Right atrium auricular region (tissue), 2 donors: Measurements from ENCODE around the gene RPUSD1. TPM values are rescaled to one million over a fixed set of nuclear protein-coding genes. Genes with fewer than 3 reads are reported as not detected.

Source experiments
- DNase-seq: peaks from one replicate; pipeline ENCODE4 v3.0.0-alpha.2; 2019; ENCODE audit warnings: low spot score
- H3K27ac ChIP-seq, 2 donors: fragments of 200-600 bp; sonication (generic); 1 replicate in 1 of 2; 2 replicates in 1 of 2; pipeline ENCODE4 v1.5.1; 2016 to 2019
- H3K27me3 ChIP-seq, 2 donors: fragments of 200-600 bp; sonication (generic); one replicate each; pipeline versions ENCODE4 v1.5.1 to v1.6.0; 2017 to 2019
- H3K36me3 ChIP-seq: fragments of 200-600 bp; sonication (generic); one replicate; pipeline ENCODE4 v1.5.1; 2016
- H3K4me1 ChIP-seq, 2 donors: fragments of 200-600 bp; sonication (generic); one replicate each; pipeline versions ENCODE4 v1.5.1 to v1.6.0; 2017 to 2019
- H3K4me3 ChIP-seq, 2 donors: fragments of 200-600 bp; sonication (generic); 1 replicate in 1 of 2; 2 replicates in 1 of 2; pipeline ENCODE4 v1.5.1; 2017 to 2019; ENCODE audit warnings: mild to moderate bottlenecking in 1 of 2, moderate library complexity in 1 of 2
- H3K9me3 ChIP-seq, 2 donors: fragments of 200-600 bp; sonication (generic); one replicate each; pipeline ENCODE4 v1.5.1; 2019
- CTCF ChIP-seq, 2 donors: fragments of 200-600 bp; sonication (generic); IDR thresholded peaks; one replicate each; pipeline ENCODE4 v1.5.1; 2019; ENCODE audit warnings: antibody characterized with exemption in 2 of 2
- total RNA-seq, 2 donors: library from RNA; depleted of rRNA; stranded (reverse); fragments of >200 nt; gene quantifications; one replicate each; pipeline ENCODE4 v1.1.0, GENCODE V29; 2016

The RPUSD1 gene
- total RNA-seq, 2 donors from 2014 or later = 11.4 to 13.2 TPM

GRCh38 chr16:781346-782010 is 6.7 kb downstream of the RPUSD1 start:
- DNase-seq = no peak

GRCh38 chr16:780296-780695 is 7.9 kb downstream of the RPUSD1 start:
- Histone ChIP-seq H3K9me3 (no peaks in the 10 kb centered on the region), H3K36me3 (no peaks in the 10 kb centered on the region), H3K27ac (no peak overlapping the region), H3K27me3 (no peaks in the 10 kb centered on the region), H3K4me1 (peaks cover 0 to 9% of the 10 kb centered on the region in 2 donors), H3K4me3 (no peak overlapping the region)
- no peak for TF ChIP-seq CTCF (IDR thresholded peaks at IDR 0.05)
- DNase-seq = no peak

More at GRCh38 chr16:781346-782010, 6.7 kb downstream of the RPUSD1 start:
- TF ChIP-seq CTCF (IDR thresholded peaks at IDR 0.05) = no peak
- peaks cover 0 to 9% of the 10 kb centered on the region in 2 donors for H3K4me1 ChIP-seq
- H3K4me3 ChIP-seq = no peak overlapping the region
- H3K27ac ChIP-seq = no peak overlapping the region
- H3K9me3 ChIP-seq = no peaks in the 10 kb centered on the region
- H3K27me3 ChIP-seq = no peaks in the 10 kb centered on the region
- peaks cover 7% of the 10 kb centered on the region for H3K36me3 ChIP-seq

- TF ChIP-seq CTCF (IDR thresholded peaks at IDR 0.05) = no peak
- H3K27ac ChIP-seq = no peak overlapping the region
- no peak overlapping the region for H3K4me3 ChIP-seq
- H3K27me3 ChIP-seq = no peaks in the 10 kb centered on the region
- no peaks in the 10 kb centered on the region for H3K36me3 ChIP-seq
- no peak for DNase-seq
- peaks cover 0 to 9% of the 10 kb centered on the region in 2 donors for H3K4me1 ChIP-seq
- H3K9me3 ChIP-seq = no peaks in the 10 kb centered on the region
These were observed 8.6 kb downstream of the RPUSD1 start for GRCh38 chr16:779561-779960.

DNA sequence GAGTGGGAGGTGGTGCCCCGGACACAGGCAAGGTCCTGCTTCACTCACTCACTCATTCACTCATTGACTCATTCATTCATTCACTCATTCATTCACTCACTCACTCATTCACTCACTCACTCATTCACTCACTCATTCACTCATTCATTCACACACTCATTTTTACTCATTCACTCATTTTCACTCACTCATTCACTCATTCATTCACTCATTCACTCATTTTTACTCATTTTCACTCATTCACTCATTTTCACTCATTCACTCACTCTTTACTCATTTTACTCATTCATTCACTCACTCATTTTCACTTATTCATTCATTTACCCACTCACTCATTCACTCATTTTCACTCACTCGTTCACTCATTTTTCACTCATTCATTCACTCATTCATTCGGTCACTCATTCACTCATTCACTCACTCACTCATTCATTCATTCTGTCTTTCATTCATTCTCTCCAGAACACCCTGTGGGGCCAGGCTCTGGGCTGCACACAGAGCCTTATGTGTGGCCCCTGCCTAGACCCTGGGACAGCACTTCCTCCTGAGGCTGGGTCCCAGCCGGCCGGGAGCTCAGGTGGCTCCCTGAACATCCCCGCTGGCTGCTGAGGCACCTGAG is 9.2 kb downstream of the RPUSD1 start:
- Histone ChIP-seq H3K9me3 (no peaks in the 10 kb centered on the region), H3K36me3 (no peaks in the 10 kb centered on the region), H3K27me3 (no peaks in the 10 kb centered on the region), H3K4me1 (peaks cover 0 to 8% of the 10 kb centered on the region in 2 donors), H3K27ac (no peak overlapping the region), H3K4me3 (no peak overlapping the region)
- DNase-seq = no peak
- no peak for TF ChIP-seq CTCF (IDR thresholded peaks at IDR 0.05)

DNA sequence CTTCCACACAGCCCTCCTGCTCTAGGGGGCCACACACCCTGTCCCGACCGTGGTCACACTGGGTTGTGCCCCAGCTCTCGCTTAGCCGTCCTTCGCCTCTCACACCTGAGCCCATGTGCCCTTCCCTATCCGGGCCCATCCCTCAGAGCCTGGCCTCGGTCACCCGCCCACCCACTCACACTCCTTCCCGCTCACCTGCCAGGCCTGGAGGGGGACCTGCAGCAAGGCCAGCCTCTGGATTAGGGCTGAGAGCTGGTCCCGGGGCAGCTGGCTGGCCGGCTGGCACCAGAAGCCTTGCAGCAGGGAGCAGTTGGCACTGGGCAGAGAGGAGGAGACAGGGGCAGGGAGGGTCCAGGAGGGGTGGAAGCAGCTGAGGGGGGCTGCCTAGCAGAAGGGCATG is 9.7 kb downstream of the RPUSD1 start:
- Histone ChIP-seq H3K27ac (no peak overlapping the region), H3K27me3 (no peaks in the 10 kb centered on the region), H3K36me3 (no peaks in the 10 kb centered on the region), H3K4me1 (peaks cover 0 to 2% of the 10 kb centered on the region in 2 donors), H3K9me3 (no peaks in the 10 kb centered on the region), H3K4me3 (no peak overlapping the region)
- DNase-seq = no peak
- no peak for TF ChIP-seq CTCF (IDR thresholded peaks at IDR 0.05)
